Right ventricle myocardium inferior (tissue), 1 donor: ENCODE results near the gene YES1. TPM values are rescaled to one million over a fixed set of nuclear protein-coding genes. Genes with fewer than 3 reads are reported as not detected.
"Not testable (repeated sequence)": the region's sequence is repeated elsewhere in the genome, so short reads cannot be mapped to it uniquely, and the experiment has no call there.

Source experiments
- ATAC-seq: fragments of 200-7000 bp; cut with Tn5 transposase; one replicate; pipeline ENCODE4 v1.9.1; 2020; ENCODE audit warnings: mild to moderate bottlenecking, moderate library complexity
- DNase-seq: peaks from one replicate; pipeline ENCODE4 v3.0.0; 2021; ENCODE audit errors: missing footprints
- intact Hi-C: fragments of 100-400 bp; cut with DNase I; formaldehyde crosslinking; loops from one replicate; pipeline ENCODE4 v1.11.0; 2022
- total RNA-seq: library from RNA; stranded (reverse); fragmentation: NEBNext Ultra II Directional; extraction: Animal tissue kit (Norgen Biotek cat#: 25700); gene quantifications from one replicate; pipeline ENCODE4 v1.2.1, GENCODE V29; 2021
- donor health status: DM: no; HTN: yes; CAD: no; lungs with severe emphysema.

Gene YES1
- total RNA-seq, 1 donor from 2014 or later, result 23.5 TPM

- no peak for ATAC-seq
- intact Hi-C loops, result no loop called here
- DNase-seq, result no peak
These were observed 6.9 kb downstream of the YES1 start for GRCh38 chr18:805008-805754.

- intact Hi-C loops, result no loop called here
- no peak for ATAC-seq
- no peak for DNase-seq
These were observed 10.9 kb downstream of the YES1 start for GRCh38 chr18:801137-801536.

- no peak for DNase-seq
- no peak for ATAC-seq
- intact Hi-C loops, result no loop called here
These were observed 12.1 kb downstream of the YES1 start for GRCh38 chr18:799943-800342.

DNA sequence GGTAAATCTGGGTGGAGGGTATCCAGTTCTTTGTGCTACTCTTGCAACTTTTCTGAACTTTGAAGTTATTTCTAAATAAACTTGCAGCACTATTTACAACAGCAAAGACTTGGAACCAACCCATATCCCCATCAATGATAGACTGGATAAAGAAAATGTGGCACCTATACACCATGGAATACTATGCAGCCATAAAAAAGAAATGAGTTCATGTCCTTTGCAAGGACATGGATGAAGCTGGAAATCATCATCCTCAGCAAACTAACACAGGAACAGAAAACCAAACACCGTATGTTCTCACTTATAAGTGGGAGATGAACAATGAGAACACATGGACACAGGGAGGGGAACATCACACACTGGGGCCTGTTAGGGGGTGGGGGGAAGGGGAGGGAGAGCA is 16.7 kb downstream of the YES1 start:
- intact Hi-C loops, ATAC-seq: not testable (repeated sequence)

GRCh38 chr18:789397-789796 is 22.6 kb downstream of the YES1 start:
- no peak for DNase-seq
- ATAC-seq, result no peak

More for the DNA sequence above, 16.7 kb downstream of the YES1 start:
- DNase-seq, result not testable (repeated sequence)

GRCh38 chr18:785242-785641 is 26.8 kb downstream of the YES1 start:
- intact Hi-C loops, result no loop called here
- no peak for DNase-seq
- no peak for ATAC-seq

More at GRCh38 chr18:789397-789796, 22.6 kb downstream of the YES1 start:
- intact Hi-C loops, result no loop called here

GRCh38 chr18:784470-785172 is 27.4 kb downstream of the YES1 start:
- DNase-seq, result no peak
- intact Hi-C loops, result no loop called here
- ATAC-seq, result no peak

GRCh38 chr18:778194-778927 is 33.7 kb downstream of the YES1 start:
- intact Hi-C loops, result no loop called here

DNA sequence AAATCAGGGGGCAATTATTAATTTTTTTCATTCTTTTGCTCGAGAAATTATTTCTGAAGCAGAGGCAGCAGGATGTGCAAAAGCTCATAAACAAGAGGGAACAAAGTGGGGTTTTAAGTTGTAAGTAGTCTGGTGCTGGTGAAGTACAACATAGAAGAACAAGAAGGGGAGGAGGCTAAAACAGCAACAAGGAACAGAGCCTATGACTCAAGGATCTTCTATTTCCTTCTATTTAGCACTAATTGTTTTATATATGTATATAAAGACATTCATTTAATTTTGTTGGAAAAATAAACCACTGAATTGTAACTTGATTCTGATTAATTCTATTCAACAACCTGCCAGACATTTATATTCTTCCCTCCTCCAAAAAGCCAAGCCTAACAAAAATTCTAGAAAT is 35.0 kb downstream of the YES1 start:
- no peak for DNase-seq
- ATAC-seq, result no peak
- intact Hi-C loops, result no loop called here

More at GRCh38 chr18:778194-778927, 33.7 kb downstream of the YES1 start:
- DNase-seq (no peak), ATAC-seq (no peak)

GRCh38 chr18:776044-776443 is 36.0 kb downstream of the YES1 start:
- intact Hi-C loops, DNase-seq, ATAC-seq: not testable (repeated sequence)

DNA sequence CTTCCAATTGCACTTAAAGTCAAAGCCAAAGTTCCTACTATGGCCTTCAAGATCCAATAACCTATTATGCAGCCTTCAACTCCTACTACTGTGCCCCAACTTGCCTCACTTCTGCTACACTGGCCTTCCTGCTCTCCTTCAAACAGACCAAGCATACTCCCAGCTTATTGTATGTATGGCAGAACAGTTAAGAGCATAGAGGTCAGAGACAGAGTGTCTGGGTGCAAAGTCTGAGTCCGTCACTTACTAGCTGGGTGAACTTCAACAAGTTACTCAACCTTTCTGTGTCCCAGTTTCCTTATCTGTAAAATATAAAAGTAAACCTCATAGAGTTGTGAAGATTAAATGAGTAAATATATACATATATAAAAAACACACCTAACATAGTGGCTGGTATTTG is 37.2 kb downstream of the YES1 start:
- intact Hi-C loops, result no loop called here
- DNase-seq (no peak), ATAC-seq (no peak)

GRCh38 chr18:773980-774624 is 37.9 kb downstream of the YES1 start:
- intact Hi-C loops, result no loop called here
- no peak for DNase-seq
- no peak for ATAC-seq

- ATAC-seq, result no peak
- intact Hi-C loops, result no loop called here
- DNase-seq, result no peak
These were observed 41.5 kb downstream of the YES1 start for GRCh38 chr18:770583-770961.

GRCh38 chr18:767961-768360 is 44.1 kb downstream of the YES1 start:
- intact Hi-C loops, result no loop called here

DNA sequence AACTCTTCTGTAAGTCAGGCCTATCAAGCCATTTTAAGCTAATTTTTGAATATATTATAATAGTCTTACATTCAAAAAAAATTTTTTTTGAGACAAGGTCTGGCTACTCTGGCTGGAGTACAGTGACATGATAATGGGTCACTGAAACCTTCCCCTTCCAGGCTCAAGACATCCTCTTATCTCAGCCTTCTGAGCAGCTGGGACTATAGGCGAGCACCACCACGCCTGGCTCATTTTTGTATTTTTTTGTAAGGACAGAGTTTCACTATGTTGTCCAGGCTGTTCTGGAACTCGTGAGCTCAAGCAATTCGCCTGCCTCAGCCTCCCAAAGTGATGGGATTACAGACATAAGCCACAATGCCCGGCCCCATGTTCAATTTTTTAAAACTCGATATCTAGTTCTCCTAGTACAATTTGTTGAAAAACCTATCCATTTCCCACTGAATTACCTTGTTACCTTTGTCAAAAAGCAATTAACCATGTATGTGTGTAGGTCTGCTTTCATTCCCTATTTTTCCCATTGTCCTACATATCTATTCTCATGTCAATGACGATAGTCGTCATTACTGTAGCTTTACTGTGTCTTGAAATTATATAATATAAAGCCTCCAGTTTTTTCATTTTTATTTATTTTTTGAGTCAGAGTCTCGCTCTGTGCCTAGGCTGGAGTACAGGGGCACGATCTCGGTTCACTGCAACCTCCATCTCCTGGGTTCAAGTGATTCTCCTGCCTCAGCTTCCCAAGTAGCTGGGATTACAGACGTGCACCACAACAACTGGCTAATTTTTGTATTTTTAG is 44.8 kb downstream of the YES1 start:
- no peak for ATAC-seq

More at GRCh38 chr18:767961-768360, 44.1 kb downstream of the YES1 start:
- DNase-seq (no peak), ATAC-seq (no peak)

GRCh38 chr18:766550-766860 is 45.5 kb downstream of the YES1 start:
- ATAC-seq, result no peak
- DNase-seq, result no peak
- intact Hi-C loops, result no loop called here

More for the DNA sequence above, 44.8 kb downstream of the YES1 start:
- intact Hi-C loops, result no loop called here
- DNase-seq, result no peak

DNA sequence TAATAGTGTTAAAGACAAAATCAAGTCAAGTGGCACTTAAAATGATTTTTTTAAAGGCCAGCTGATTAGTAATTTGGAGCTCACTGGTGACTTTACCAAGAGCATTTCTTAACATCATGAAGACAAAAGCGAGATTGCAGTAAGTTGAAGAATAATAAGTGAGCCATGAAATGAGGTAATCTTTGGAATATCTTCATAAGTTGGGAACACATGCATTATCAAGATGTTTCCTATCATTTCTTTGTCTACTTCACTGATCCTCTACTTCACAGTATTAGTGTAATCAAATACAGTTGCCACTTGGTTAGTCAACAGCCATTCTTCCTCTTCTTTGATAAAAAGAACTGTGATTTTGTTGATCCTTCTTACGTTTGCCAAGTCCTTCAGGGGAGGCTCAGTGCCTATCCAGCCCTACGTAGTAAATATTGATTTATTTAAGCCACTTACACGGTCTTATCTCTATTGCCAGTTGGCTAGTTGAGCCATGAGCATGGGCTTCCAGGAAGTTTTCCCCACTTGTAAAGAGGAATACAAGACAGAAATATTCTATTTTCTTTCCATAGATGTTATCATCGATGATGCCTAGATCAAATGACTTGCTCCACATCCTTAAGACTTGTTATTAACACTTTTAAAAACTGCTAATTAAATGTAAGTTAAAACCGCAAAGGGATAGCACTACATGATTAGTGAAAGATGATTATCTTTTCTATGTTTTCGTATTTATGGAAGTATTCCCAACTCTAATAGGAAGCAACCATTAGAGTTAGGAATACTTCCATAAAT is 46.1 kb downstream of the YES1 start:
- intact Hi-C loops, result no loop called here
- ATAC-seq, result no peak

DNA sequence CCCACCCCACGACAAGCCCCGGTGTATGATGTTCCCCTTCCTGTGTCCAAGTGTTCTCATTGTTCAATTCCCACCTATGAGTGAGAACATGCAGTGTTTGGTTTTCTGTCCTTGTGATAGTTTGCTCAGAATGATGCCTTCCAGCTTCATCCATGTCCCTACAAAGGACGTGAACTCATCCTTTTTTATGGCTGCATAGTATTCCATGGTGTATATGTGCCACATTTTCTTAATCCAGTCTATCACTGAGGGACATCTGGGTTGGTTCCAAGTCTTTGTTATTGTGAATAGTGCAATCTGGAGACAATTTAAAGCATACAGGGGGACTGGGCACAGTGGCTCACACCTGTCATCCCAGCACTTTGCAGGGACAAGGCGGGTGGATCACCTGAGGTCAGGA is 52.2 kb downstream of the YES1 start:
- ATAC-seq, intact Hi-C loops, DNase-seq: not testable (repeated sequence)

More for the DNA sequence above, 46.1 kb downstream of the YES1 start:
- DNase-seq, result no peak
